K562 (cell line): Measurements from ENCODE around the gene ZDHHC6. TPM values are rescaled to one million over a fixed set of nuclear protein-coding genes. Genes with fewer than 3 reads are reported as not detected.

Source experiments
- ATF1 ChIP-seq, 2 experiments: fragments of 450-650 bp in 1 of 2; IDR thresholded peaks; 2 replicates each; pipeline ENCODE4 v1.6.1; 2016; ENCODE audit warnings: missing compliant biosample characterization in 1 of 2, missing genetic modification characterization in 1 of 2
- CC2D1A ChIP-seq: fragments of 450-650 bp; IDR thresholded peaks from 2 replicates; pipeline ENCODE4 v1.6.1; 2017; ENCODE audit warnings: mild to moderate bottlenecking
- HDAC3 ChIP-seq: fragments of 450-650 bp; IDR thresholded peaks from 2 replicates; pipeline ENCODE4 v1.6.1; 2018; ENCODE audit warnings: borderline replicate concordance, mild to moderate bottlenecking, moderate library complexity; ENCODE audit not compliant: partially characterized antibody
- KAT2B ChIP-seq: IDR thresholded peaks from one replicate; pipeline ENCODE4 v1.6.1; 2012; ENCODE audit warnings: low read depth, mild to moderate bottlenecking, control low read depth, inconsistent platforms, low read length, moderate library complexity
- KAT8 ChIP-seq: fragments of 450-650 bp; IDR thresholded peaks from 2 replicates; pipeline ENCODE4 v1.6.1; 2016; ENCODE audit warnings: low read depth, mild to moderate bottlenecking
- KDM2B ChIP-seq: fragments of 250-450 bp; sonication (Bioruptor Pico); IDR thresholded peaks from 2 replicates; pipeline ENCODE4 v1.8.0; 2021; ENCODE audit warnings: mild to moderate bottlenecking, moderate library complexity
- MED1 ChIP-seq: sonication (generic); formaldehyde crosslinking; IDR thresholded peaks from 2 replicates; pipeline ENCODE4 v1.8.1; 2023; ENCODE audit warnings: missing genetic modification reagents, borderline replicate concordance
- MTA3 ChIP-seq: fragments of 450-650 bp; formaldehyde crosslinking; IDR thresholded peaks from 2 replicates; pipeline ENCODE4 v1.6.1; 2017; ENCODE audit warnings: mild to moderate bottlenecking, borderline replicate concordance
- OTX1 ChIP-seq: fragments of 450-650 bp; formaldehyde crosslinking; IDR thresholded peaks from 2 replicates; pipeline ENCODE4 v1.4.0; 2022; ENCODE audit warnings: mild to moderate bottlenecking
- PHTF2 ChIP-seq: fragments of 250-450 bp; sonication (Bioruptor Pico); IDR thresholded peaks from 2 replicates; pipeline ENCODE4 v1.5.0; 2021; ENCODE audit warnings: mild to moderate bottlenecking
- POLR2AphosphoS5 ChIP-seq: IDR thresholded peaks from 2 replicates; pipeline ENCODE4 v1.6.1; 2011; ENCODE audit warnings: mild to moderate bottlenecking, low read depth, low read length, moderate library complexity; ENCODE audit not compliant: control insufficient read depth, insufficient read depth
- PTBP1 ChIP-seq: fragments of 200-400 bp; formaldehyde crosslinking; IDR thresholded peaks from 2 replicates; pipeline ENCODE4 v1.6.1; 2017; ENCODE audit warnings: low read depth, low read length
- RB1 ChIP-seq: fragments of 450-650 bp; IDR thresholded peaks from 2 replicates; pipeline ENCODE4 v1.6.1; 2017; ENCODE audit warnings: low read depth, mild to moderate bottlenecking
- RBFOX2 ChIP-seq: fragments of 200-400 bp; formaldehyde crosslinking; IDR thresholded peaks from 2 replicates; pipeline ENCODE4 v1.6.1; 2017; ENCODE audit warnings: low read depth, mild to moderate bottlenecking, low read length, moderate library complexity
- SREBF1 ChIP-seq: fragments of 150-350 bp; IDR thresholded peaks from 2 replicates; pipeline ENCODE4 v1.6.1; 2014; ENCODE audit warnings: antibody characterized with exemption, low read depth, low read length, borderline replicate concordance
- ZKSCAN8 ChIP-seq: fragments of 200-800 bp; sonication (Bioruptor generic); IDR thresholded peaks from 2 replicates; pipeline ENCODE4 v1.6.1; 2016; ENCODE audit warnings: missing genetic modification characterization, missing compliant biosample characterization
- ZNF354B ChIP-seq: fragments of 250-450 bp; sonication (Bioruptor Pico); IDR thresholded peaks from 2 replicates; pipeline ENCODE4 v1.4.0; 2020
- polyA plus RNA-seq, 8 experiments: library from polyadenylated mRNA; depleted of rRNA in 4 of 8; stranded (reverse) in 5 of 8; unstranded in 3 of 8; fragments of >200 nt; fragmentation: Nextera tagmentation in 2 of 8; fragmentation: Illumina TruSeq in 1 of 8; extraction: Ambion mirVana in 2 of 8; extraction: Trizol in 1 of 8; gene quantifications; 2 replicates each; pipeline versions ENCODE4 v1.2.1 to v1.2.3, GENCODE V29; 2011 to 2014; ENCODE audit warnings: inconsistent platforms in 1 of 8, missing spikeins in 1 of 8
- total RNA-seq, 7 experiments: library from RNA; depleted of rRNA in 6 of 7; stranded (reverse); fragments of >200 nt in 6 of 7; fragmentation: Illumina TruSeq in 2 of 7; extraction: Trizol in 2 of 7; gene quantifications; 2 replicates each; pipeline versions ENCODE4 v1.2.1 to v1.2.3, GENCODE V29; 2011 to 2021; ENCODE audit warnings: low replicate concordance in 1 of 7
- TF ChIP-seq, protein P1 (sequence below), 2 experiments: fragments of 450-650 bp; formaldehyde crosslinking in 1 of 2; IDR thresholded peaks; 2 replicates each; pipeline versions ENCODE4 v1.4.0 to v1.6.1; 2014 to 2020; ENCODE audit warnings: mild to moderate bottlenecking in 2 of 2, borderline replicate concordance in 1 of 2, low read depth in 1 of 2
- TF ChIP-seq, protein P2 (sequence below), 2 experiments: fragments of 450-650 bp; conservative IDR thresholded peaks; 2 replicates each; pipeline ENCODE4 v1.6.1; 2017; ENCODE audit warnings: mild to moderate bottlenecking in 2 of 2, moderate library complexity in 2 of 2

Gene ZDHHC6
- total and polyA plus RNA-seq, 9 of the 15 experiments (the other 6 are each of a cell fraction or from before 2014, with no cell fraction given), result 13.6 to 30.5 (median 21.5) TPM

DNA sequence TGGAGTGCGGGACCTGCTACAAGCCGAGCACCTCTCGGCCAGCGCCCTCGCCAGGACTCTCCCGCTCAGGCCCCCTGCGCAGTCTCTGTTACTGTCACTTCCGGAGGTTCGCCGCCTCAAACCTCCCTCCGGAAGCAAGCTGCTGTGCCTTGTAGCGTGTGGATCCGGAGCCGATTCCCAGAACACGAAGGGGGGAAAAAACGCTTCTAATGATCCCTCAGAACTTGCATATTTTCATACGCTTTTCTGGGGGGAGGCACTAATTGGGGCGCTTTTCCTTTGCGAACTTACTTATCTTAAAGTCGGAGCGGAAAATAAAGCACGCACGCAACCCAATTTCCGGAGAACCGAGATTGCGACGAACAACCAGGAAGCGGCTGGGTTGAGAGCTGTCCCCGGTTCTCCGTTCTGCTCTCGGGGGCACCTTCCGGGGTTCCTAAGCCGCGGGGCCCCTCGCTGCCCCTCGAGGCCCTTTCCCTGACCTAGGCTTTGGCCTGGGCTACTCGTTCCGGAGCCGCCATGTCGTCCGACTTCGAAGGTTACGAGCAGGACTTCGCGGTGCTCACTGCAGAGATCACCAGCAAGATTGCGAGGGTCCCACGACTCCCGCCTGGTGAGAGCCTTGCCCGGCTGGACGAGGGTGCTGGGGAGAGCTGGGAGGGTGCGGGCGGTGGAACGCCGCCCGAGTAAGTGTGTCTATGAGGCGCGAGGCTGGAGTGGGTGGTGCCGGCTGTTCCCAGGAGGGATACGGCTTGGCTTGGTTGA is at the start of gene ZDHHC6, which contains the start of gene VTI1A (continued):
- TF ChIP-seq, protein P1, sequence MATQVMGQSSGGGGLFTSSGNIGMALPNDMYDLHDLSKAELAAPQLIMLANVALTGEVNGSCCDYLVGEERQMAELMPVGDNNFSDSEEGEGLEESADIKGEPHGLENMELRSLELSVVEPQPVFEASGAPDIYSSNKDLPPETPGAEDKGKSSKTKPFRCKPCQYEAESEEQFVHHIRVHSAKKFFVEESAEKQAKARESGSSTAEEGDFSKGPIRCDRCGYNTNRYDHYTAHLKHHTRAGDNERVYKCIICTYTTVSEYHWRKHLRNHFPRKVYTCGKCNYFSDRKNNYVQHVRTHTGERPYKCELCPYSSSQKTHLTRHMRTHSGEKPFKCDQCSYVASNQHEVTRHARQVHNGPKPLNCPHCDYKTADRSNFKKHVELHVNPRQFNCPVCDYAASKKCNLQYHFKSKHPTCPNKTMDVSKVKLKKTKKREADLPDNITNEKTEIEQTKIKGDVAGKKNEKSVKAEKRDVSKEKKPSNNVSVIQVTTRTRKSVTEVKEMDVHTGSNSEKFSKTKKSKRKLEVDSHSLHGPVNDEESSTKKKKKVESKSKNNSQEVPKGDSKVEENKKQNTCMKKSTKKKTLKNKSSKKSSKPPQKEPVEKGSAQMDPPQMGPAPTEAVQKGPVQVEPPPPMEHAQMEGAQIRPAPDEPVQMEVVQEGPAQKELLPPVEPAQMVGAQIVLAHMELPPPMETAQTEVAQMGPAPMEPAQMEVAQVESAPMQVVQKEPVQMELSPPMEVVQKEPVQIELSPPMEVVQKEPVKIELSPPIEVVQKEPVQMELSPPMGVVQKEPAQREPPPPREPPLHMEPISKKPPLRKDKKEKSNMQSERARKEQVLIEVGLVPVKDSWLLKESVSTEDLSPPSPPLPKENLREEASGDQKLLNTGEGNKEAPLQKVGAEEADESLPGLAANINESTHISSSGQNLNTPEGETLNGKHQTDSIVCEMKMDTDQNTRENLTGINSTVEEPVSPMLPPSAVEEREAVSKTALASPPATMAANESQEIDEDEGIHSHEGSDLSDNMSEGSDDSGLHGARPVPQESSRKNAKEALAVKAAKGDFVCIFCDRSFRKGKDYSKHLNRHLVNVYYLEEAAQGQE (IDR thresholded peaks at IDR 0.05; ENCODE audit: borderline replicate concordance), result peak; percentile 36; the same call in 1 of the 2 replicates
- TF ChIP-seq, protein P1 (CRISPR knock-in tag; IDR thresholded peaks at IDR 0.05; ENCODE audit: low read depth), result no peak
- TF ChIP-seq RBFOX2 (peak; percentile 89), RB1 (0 out of 2 replicates have a peak, but pooled peaks have one; percentile 14), ZKSCAN8 (CRISPR knock-in tag) (no peak), POLR2AphosphoS5 (peak; percentile 65; the same call in 1 of the 2 replicates), ATF1 (CRISPR knock-in tag; IDR thresholded peaks at IDR 0.05) (peak; percentile 24; the same call in 1 of the 2 replicates), ATF1 (tag; IDR thresholded peaks at IDR 0.05) (peak; percentile 96), MED1 (no peak), KAT2B (no peak), ZNF354B (no peak), KAT8 (peak; percentile 76), MTA3 (no peak), PHTF2 (CRISPR knock-in tag) (no peak), OTX1 (no peak), CC2D1A (0 out of 2 replicates have a peak, but pooled peaks have one; percentile 29), KDM2B (CRISPR knock-in tag) (no peak), HDAC3 (peak; percentile 78), PTBP1 (no peak), SREBF1 (no peak)
- TF ChIP-seq, protein P2, sequence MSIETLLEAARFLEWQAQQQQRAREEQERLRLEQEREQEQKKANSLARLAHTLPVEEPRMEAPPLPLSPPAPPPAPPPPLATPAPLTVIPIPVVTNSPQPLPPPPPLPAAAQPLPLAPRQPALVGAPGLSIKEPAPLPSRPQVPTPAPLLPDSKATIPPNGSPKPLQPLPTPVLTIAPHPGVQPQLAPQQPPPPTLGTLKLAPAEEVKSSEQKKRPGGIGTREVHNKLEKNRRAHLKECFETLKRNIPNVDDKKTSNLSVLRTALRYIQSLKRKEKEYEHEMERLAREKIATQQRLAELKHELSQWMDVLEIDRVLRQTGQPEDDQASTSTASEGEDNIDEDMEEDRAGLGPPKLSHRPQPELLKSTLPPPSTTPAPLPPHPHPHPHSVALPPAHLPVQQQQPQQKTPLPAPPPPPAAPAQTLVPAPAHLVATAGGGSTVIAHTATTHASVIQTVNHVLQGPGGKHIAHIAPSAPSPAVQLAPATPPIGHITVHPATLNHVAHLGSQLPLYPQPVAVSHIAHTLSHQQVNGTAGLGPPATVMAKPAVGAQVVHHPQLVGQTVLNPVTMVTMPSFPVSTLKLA (conservative IDR thresholded peaks at IDR 0.05), result peak; percentile 82 to 87
